Measurements from ENCODE around the gene APBA2.

- TF ChIP-seq CTCF (IDR thresholded peaks at IDR 0.05 in 8 of 11, conservative IDR thresholded peaks at IDR 0.05 in 3 of 11) (no peak), POLR2AphosphoS5 (IDR thresholded peaks at IDR 0.05) (no peak), POLR2A (IDR thresholded peaks at IDR 0.05) (no peak)
Measured at GRCh38 chr15:28915041-28915810, 29.5 kb downstream of the APBA2 start.
